ENCODE data around the gene ELOVL5.
"Not testable (repeated sequence)": the region's sequence is repeated elsewhere in the genome, so short reads cannot be mapped to it uniquely, and the experiment has no call there.

Gene ELOVL5

GRCh38 chr6:53317861-53318260, 30.9 kb downstream of the ELOVL5 start:
- TF ChIP-seq ZFX (IDR thresholded peaks at IDR 0.05) (no peak), CTCF (conservative IDR thresholded peaks at IDR 0.05) (no peak)
- no peak overlapping the region for H3K27ac ChIP-seq

- H3K27ac ChIP-seq: not testable (repeated sequence)
Observed at GRCh38 chr6:53317299-53317698, 31.5 kb downstream of the ELOVL5 start.

GRCh38 chr6:53316142-53316541, 32.6 kb downstream of the ELOVL5 start:
- no peak overlapping the region for H3K27ac ChIP-seq
- TF ChIP-seq ZFX (IDR thresholded peaks at IDR 0.05) (no peak), CTCF (conservative IDR thresholded peaks at IDR 0.05) (no peak)

GRCh38 chr6:53315086-53315724, 33.5 kb downstream of the ELOVL5 start:
- H3K27ac ChIP-seq: no peak overlapping the region
- TF ChIP-seq CTCF (conservative IDR thresholded peaks at IDR 0.05): no peak
- TF ChIP-seq ZFX (IDR thresholded peaks at IDR 0.05): no peak

- H3K27ac ChIP-seq: no peak overlapping the region; the same call in 1 of the 2 replicates
- TF ChIP-seq CTCF (conservative IDR thresholded peaks at IDR 0.05): no peak
Observed at GRCh38 chr6:53313784-53314400, 34.9 kb downstream of the ELOVL5 start.

- H3K27ac ChIP-seq: no peak overlapping the region
- TF ChIP-seq ZFX (IDR thresholded peaks at IDR 0.05) (no peak), CTCF (conservative IDR thresholded peaks at IDR 0.05) (no peak)
Observed at GRCh38 chr6:53312355-53312754, 36.4 kb downstream of the ELOVL5 start.

- no peak overlapping the region for H3K27ac ChIP-seq
Observed at GRCh38 chr6:53311586-53311935, 37.2 kb downstream of the ELOVL5 start.

More at GRCh38 chr6:53311586-53311935, 37.2 kb downstream of the ELOVL5 start:
- TF ChIP-seq ZFX (IDR thresholded peaks at IDR 0.05): no peak
- no peak for TF ChIP-seq CTCF (conservative IDR thresholded peaks at IDR 0.05)

Measured in C4-2B (cell line).